HG02610 (cell line): ENCODE data around the gene GUCA2A.

Experiments used
- ATAC-seq: cut with Tn5 transposase; IDR thresholded peaks from one replicate; pipeline ENCODE4 v1.9.1; 2021; ENCODE audit warnings: mild to moderate bottlenecking, moderate library complexity; ENCODE audit not compliant: unreplicated experiment

Gene GUCA2A

DNA sequence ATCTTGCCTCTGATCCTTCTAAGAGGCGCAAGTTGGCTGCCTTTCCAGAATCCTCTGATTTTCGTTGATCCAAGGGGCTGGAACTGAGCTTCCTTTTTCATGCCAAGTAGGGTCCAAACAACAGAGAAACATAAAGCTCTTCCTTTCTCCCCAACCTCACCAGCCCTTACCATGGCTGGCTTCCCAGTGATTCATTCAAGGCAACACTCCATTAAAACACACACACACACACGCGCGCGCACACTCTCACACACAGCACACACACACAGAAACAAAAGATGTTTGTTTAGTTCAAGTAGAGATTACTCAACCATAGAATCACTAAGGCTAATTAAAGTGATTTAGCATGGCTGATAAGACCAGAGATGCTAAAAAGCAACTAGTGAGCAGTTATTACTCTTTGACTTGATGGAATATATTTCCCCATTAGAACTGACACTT is 13.0 kb upstream of the GUCA2A start:
- ATAC-seq, result no peak

DNA sequence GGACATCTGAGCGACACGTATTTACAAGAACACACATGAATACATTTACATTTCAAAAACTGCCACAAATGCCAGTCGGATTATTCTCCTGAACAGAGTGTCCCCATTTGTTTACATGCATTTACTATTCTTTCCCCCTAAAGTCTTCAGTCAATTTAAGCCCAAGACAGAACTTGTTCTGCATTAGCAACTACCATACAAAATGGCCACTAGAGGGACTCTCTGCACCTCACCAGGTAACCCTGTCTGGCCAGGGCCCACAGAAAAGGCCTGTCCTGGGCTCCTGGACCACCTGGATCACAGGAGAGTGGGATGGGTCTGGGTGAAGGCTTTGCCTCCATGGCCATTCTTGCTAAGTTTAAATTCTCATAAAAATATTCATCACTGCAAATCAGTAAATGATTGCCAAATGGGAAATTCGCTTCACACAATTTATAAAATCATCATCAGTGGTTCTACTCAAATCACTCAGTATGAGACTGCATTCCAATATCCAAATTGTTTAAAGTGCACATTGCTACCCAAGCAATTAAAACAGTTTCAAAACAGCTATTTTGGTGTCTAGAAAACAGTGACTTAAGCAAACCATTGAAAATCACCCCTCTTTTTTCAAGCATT is 12.5 kb upstream of the GUCA2A start:
- no peak for ATAC-seq

DNA sequence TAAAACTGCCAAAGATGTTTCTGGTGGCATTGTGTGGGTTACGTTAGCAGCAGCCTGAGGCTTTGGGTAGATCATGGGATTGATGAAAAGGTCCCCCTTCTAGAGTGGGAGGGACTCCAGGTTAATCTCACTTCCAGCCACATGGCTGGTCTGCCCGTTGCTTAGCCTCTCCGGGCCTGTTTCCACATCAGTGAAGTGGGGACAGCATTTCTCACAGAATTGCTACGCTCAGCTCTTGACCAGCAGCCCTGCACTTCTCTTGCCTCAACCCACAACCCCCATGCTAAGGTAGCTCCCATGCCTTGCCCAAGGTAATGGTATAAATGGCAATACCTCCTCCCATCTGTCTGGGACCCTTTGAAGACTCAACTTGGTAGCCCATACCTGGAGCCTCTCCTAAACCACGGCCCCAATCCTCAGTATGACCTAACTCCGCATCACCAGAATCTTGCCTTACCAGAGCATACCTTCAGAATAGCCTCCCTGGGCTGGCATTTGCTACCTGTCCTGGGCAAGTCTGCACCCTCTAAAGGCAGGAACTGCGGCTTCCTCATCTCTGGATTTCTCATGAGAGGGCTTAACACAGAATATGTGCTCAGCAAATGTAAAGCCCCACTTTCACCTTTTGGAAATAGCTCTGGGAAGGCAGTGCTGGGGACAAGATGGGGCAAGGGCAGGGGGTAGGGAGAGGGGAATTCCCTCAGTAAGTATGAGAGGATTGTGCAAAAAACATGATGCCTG is 10.9 kb upstream of the GUCA2A start:
- no peak for ATAC-seq

DNA sequence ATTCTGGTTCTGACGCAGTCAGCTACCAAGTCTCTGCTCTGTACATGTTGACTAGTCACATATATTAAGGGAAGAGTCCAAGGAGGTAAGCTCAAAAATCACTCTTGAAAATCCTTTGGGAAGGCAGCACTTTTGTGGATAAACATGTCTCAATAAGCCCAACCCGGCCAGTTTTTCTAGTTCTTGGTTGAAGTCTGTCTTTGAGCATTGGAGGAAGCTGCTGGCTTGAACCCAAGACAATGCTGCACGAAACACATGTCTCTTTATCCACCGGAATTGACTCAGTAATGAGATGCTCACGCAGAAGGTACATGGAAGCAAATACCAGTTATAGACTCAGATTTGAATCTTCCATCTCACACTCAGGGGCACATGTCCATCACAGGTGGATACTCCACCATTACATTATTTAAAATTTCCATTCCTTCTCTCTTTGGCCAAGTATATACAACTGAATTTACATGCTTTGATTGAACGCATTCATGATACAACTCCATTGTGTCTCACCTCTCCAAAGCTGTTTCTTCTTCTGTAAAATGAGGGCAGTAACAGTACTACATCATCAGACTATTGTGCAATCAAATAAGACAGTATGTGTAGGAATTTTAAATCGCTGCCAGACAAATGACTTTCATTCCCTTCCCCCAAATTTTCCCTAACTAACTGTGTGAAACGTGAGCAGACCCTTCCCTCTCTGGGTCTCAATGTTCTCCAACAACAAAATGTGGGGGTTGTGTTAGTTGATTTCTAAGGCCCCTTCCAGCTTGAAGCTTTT is 9.6 kb upstream of the GUCA2A start:
- no peak for ATAC-seq

DNA sequence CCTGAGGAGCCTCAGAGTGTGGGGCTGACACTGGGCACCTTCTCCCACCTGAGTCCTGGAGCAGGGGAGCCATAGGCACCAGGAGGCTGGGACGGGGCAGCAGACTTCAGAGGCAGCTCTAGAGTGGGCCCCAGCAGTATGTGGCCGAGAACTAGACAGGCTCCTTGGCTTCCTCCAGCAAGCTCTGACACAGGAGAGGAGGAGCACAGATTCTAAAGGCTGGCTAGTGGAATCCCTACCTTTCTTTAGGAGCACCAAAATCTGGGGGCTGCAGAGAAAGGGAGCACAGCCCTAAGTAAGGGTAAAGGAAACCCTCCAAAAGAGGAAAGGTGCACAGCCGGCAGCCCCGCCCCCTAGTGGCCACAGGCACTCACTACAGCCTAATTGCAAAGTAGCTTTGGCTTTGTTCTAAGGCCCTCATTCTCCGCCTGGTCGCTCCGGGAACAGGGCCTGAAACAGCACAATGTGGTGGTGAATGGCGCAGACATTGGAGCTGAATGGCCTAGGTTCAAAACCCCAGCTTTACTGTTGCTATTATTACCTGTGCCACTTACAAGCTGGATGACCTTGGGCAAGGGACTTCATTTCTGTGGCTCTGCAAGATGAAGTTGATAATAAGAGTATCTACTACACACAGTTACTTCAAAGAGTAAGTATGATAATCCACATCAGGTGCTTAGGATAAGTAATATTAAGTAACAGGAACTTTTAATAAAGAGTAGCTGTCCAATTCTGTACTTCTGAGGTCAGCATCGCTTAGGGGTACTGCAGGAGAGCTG is 8.8 kb upstream of the GUCA2A start:
- no peak for ATAC-seq

DNA sequence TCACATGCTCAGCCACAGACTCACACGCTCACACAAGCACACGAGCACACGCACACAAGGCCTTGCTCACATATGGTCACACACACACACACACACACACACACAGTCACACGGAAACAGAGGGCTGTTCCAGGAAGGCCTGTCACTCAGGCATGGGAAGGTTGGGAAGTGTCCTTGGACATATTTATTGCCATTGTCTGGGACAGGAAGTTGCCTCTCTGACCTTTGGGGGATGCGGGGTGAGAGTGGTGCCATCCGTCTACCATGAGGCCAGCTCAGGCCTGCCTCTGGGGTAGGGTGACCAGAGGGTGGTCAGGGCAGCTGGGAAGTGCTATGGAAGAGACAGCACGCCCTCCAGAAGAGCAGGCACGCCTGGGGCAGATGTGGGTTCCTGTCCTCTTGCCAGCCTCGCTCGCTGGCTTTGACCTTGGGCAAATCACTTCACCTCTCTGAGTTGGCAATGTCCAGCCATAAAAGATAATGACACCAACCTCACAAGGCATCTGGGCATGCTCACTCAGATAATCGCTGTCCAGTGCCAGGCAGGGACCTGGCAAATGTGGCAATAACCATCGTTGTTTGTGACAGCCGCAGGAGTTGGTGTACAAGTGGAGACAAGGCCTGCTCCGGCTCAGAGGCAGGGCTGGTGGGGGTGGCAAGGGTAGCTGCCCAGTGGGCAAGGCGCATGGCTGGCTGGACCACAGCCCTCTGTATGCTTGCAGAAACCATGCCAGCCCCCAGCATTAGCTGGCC is 8.0 kb upstream of the GUCA2A start:
- ATAC-seq, result no peak

DNA sequence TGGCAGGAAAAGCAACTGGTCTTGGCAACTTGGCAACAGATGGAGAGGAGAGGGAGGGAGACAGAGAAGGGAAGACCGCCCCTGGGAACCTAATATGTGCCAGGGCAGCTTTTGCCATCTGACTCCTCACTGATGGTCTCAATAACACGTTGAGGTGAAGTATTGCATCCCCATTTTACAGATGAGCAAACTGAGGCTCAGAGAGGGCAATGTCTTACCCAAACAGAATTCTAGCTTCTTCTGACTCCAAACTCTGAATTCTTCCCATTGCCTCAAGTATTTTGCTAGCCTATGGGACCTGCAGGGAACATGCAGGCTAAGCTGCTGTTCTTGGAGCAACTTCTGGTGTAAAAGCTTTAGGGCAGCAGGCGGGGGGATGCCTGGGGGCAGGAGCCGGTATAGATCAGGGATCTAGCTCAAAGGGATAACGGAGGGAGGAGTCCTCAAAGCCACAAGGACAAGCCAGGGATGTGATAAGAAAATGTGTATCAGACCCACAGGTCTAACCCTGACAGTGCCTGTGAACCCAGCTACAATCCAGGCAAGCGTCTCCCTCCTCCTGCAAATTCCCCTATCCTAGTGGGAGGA is 7.2 kb upstream of the GUCA2A start:
- ATAC-seq, result no peak

DNA sequence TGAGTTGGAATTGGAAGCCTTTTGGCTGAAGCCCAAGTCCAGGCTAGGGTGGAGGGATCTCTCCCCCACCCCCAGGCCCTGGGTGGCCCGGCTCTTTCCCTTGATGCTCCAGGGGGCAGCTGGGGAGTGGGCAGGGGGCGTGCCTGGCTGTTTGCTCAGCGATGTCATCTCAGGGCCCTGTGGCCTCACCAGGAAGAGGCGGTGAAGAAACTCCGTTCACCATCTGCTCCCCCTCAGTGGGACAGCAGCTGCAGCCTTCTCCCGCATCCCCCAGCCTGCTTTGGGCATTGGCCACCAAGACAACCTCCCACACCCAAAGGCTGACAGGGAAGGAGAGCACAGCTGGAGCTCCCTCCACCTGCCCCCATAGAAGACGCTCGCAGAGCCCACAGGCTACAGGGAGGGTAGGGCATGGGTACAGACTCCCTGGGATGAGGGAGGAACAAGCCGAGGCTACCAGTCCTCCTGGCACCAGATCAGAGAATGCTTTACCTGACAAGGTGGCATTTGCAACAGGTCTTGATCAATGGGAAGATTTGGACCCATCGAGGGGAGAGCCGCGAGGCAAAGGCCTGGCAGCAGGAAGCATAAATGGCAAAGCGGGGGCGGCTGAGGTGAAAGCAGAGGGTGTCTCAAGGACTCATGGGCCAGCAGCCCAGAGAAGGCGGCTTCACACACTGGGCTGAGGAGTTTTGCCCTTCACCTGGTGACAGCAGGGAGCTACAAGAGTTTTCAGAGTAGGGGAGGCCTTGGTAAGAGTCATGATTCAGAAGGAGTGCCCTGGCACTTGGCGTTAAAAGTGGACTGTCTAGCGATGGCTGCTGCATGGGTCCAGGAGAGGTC is 6.5 kb upstream of the GUCA2A start:
- ATAC-seq, result no peak

DNA sequence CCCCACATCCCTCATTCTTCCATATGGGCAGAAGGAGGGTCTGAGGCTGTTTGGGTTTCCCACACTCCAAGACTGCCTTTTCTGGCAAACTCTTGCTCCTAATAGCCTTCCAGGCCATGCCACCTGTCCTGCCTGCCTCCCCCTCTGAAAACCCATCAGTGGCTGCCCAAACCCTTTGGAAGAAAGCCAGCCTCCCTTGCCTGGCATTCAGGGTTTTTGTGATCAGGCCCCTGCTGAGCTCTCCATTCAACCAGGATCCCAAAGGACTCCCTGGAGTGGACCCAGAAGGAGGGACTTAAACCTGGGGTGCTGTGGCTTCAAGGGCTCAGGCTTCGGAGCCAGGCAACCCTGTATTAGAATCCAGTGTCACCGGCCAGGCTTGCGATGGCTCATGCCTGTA is 4.2 kb upstream of the GUCA2A start:
- no peak for ATAC-seq

DNA sequence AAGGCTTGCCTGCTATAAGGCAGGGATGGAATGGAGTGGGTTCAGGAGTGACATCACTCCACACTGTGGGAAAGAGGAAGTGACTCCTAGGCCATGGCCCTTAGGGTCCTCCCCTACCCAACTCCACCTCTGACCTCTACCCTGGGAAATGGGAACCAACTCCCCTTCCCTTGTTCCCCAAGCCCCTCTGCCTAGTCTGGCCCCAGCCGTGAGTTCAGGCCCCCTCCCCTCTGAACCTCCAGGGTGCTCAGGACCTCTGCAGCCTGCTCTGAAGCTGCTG is 3.8 kb upstream of the GUCA2A start:
- no peak for ATAC-seq

DNA sequence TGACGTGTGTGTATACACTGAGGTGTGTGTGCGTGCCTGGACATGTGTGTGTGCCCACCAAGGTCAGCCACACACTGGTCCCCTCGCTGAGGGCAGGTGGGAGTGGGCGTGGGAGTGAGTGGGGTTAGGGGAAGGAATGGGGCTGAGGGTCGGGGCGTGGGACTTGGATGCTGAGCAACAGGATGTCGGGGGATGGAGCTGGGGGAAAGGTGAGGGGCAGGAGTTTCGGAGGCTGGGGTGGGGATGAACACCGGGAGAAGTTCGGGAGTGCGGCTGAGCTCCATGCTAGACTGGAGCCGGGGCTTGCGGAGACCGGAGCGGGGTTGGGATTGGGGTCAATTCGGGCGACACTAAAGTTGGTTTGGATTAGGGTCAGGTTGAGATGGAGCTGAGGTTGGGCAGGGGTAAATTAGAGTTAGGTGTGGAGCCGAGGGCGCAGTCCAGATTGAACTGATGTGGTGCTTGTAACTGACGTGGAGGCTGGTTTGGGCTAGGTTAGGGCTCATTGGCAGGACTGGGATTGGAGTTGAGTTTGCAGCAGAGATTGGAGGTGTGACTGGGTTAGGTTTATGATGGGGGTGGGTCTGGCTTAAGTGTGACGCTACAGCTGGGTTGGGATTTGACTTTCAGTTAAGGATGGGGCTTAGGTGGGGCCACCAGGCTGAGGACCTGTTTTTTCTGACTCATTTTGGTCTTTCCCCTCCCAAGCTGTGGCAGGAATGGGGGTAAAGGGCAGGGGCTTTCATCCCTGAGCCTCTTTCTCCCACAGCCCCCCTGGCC is 3.3 kb upstream of the GUCA2A start:
- no peak for ATAC-seq

DNA sequence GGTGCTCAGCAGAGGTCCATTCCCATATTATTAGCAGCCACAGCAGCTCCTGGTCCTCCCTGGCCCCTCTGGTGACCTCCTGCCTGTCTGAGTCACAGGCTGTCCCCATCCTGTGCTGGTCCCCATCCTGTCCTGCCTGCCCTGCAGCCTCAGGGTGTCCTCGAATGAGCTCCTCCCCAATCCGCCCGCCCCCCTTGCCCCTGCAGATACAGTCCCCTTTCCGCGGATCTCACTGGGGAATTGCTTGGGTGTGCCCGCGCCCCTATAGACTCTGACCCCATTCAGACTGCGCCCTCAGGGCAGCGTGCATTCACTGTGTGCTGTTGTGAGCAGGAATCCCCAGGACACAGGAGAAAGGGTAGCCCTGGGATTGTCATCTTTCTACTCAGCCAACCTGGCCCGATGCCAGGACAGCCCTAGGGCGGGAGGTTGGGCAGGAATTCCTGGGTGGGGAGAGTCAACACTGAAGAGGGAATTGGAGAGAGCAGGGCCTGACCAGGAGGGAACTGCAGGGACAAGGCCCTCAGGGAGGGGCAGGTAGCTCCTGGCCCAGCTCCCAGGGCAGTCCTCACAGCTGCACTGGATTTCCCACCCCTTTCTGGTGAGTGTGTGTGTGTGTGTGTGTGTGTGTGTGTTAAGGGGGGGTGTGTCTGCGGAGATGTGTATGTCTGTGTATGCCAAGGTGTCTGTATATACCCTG is 1.1 kb upstream of the GUCA2A start:
- ATAC-seq, result no peak

DNA sequence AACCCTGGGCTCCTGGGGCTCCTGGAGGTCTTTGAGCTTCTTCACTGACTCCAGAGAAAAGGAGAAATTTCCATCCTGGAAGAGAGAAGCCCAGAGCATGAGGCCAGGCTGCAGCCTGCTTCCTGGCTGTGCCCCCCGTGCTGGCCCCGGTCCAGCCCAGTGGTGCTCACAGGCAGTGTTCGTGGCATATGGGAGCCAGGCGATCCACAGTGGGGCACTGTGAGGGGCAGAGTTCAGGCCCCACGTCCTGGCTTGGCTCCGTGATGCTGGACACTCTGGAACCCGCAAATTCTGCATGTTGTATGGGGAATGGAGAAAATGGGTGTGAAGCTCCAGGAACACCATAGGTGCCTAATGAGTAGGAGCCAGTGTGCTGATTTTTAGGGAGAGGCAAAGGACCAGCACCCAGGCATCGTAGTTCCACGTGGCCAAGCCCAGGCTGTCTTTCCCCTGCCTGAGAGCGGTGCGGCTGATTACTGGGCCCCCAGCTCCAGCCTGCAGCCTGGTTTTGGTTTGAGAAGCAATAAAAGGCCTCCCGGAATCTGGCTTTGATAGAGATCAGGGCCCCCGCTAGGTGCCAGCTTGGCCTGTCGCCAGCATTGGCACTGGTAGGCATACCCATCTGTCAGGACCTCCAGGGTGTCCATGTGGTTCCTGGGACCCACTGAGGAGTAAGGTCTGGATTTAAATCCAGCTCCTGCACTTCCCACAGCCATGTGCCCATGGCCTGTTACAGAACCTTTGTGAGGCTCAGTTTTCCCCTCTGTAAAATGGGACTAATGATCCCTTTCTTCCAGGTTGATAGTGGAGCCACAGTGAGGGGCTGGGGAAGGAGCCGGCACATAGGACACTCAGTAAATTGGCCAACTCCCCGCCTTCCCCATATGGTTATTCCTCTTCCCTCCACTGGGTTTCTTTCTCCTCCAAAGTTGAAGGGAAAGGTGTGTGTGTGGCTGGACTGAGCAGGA is 725 bp downstream of the GUCA2A start:
- ATAC-seq, result no peak

DNA sequence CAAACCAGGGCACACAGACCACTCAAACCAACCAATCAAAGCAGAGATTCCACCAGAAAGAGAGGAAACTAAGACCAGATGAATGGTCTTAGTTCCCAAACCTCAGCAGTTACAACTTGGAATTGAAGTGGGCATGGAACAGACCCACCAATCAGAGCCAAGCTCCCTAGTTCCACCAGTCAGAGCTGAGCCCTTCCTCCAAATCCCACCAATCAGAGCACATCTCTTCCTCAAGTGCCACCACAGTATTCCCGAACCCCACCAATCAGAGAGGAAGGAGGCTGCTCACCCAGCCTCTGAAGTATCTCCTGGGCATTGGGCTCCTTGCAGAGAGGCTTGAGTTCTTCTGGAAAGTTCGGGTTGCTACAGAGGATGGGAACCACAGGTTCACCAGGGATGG is 1.4 kb downstream of the GUCA2A start:
- no peak for ATAC-seq

DNA sequence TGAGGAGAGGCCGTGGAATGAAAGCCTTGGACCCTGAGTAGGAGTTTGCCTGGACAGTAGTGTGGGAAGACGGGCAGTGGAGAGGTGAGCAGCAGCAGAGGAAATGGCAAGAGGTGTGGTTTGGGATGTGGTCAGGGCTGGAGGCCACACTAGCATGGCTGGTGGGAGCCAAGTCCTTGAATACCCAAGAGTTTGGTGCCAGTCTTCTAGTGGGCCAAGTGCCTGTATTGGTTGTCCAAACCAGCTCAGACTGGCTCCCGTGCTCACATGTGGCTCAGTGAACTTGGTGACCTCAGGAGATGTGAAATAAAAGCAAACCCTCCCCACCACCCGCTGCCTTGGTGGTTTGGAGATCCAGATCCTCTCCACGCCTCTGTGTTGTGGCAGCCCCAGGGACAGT is 2.4 kb downstream of the GUCA2A start:
- no peak for ATAC-seq

DNA sequence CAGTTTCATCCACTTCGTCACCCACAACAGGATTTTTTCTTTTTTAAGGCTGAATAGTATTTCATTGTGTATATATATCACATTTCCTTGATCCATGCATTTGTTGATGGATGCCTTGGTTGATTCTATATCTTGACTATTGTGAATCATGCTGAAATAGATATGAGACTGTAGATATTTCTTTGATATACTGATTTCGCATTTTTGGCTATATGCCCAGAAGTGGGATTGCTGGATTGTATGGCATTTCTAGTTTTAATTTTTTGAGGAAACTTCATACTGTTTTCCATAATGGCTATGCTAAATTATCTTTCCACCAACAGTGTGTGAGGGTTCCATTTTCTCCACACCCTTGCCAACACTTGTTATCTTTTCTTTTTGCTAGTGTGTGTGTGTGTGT is 6.4 kb downstream of the GUCA2A start:
- no peak for ATAC-seq

DNA sequence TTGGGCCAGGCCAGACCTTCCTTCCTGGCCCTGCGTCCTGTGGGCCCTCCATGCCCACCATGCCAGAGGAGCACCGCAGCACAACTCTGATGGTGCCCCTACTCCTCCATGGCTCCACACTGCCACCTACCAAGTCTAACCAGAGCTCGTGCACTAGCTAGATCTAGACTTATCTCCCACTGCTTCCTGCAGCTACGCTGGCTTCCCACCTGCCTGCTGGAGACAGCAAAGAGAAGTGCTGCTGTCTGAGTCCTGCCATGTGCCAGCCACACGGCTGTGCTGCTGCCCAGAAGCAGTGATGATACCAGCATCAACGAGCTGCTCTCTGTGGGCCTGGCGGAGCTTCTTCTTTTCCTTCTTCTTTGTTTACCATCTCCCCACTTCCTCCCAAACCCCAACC is 6.9 kb downstream of the GUCA2A start:
- ATAC-seq, result no peak
